Measurements from ENCODE around the gene AJAP1.

Gene AJAP1

GRCh38 chr1:4674676-4675075, 20.3 kb downstream of the AJAP1 start:
- no peak for TF ChIP-seq ZXDB (tag by site-specific recombination; IDR thresholded peaks at IDR 0.05)
- no peak for TF ChIP-seq ZNF274 (IDR thresholded peaks at IDR 0.05; ENCODE audit: low read length)
- TF ChIP-seq ZNF274 (tag by site-specific recombination; IDR thresholded peaks at IDR 0.05; ENCODE audit: borderline replicate concordance), result no peak
- no peak for TF ChIP-seq ZNF561 (tag by site-specific recombination; IDR thresholded peaks at IDR 0.05; ENCODE audit: borderline replicate concordance)
- no peak for TF ChIP-seq PRDM1 (tag by site-specific recombination; IDR thresholded peaks at IDR 0.05)
- TF ChIP-seq FEZF1 (tag by site-specific recombination; IDR thresholded peaks at IDR 0.05), result no peak
- TF ChIP-seq ZNF16 (tag by site-specific recombination; IDR thresholded peaks at IDR 0.05; ENCODE audit: low read depth), result no peak
- TF ChIP-seq, protein P1, sequence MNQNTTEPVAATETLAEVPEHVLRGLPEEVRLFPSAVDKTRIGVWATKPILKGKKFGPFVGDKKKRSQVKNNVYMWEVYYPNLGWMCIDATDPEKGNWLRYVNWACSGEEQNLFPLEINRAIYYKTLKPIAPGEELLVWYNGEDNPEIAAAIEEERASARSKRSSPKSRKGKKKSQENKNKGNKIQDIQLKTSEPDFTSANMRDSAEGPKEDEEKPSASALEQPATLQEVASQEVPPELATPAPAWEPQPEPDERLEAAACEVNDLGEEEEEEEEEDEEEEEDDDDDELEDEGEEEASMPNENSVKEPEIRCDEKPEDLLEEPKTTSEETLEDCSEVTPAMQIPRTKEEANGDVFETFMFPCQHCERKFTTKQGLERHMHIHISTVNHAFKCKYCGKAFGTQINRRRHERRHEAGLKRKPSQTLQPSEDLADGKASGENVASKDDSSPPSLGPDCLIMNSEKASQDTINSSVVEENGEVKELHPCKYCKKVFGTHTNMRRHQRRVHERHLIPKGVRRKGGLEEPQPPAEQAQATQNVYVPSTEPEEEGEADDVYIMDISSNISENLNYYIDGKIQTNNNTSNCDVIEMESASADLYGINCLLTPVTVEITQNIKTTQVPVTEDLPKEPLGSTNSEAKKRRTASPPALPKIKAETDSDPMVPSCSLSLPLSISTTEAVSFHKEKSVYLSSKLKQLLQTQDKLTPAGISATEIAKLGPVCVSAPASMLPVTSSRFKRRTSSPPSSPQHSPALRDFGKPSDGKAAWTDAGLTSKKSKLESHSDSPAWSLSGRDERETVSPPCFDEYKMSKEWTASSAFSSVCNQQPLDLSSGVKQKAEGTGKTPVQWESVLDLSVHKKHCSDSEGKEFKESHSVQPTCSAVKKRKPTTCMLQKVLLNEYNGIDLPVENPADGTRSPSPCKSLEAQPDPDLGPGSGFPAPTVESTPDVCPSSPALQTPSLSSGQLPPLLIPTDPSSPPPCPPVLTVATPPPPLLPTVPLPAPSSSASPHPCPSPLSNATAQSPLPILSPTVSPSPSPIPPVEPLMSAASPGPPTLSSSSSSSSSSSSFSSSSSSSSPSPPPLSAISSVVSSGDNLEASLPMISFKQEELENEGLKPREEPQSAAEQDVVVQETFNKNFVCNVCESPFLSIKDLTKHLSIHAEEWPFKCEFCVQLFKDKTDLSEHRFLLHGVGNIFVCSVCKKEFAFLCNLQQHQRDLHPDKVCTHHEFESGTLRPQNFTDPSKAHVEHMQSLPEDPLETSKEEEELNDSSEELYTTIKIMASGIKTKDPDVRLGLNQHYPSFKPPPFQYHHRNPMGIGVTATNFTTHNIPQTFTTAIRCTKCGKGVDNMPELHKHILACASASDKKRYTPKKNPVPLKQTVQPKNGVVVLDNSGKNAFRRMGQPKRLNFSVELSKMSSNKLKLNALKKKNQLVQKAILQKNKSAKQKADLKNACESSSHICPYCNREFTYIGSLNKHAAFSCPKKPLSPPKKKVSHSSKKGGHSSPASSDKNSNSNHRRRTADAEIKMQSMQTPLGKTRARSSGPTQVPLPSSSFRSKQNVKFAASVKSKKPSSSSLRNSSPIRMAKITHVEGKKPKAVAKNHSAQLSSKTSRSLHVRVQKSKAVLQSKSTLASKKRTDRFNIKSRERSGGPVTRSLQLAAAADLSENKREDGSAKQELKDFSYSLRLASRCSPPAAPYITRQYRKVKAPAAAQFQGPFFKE (tag by site-specific recombination; IDR thresholded peaks at IDR 0.05; ENCODE audit: borderline replicate concordance), result no peak
- TF ChIP-seq, protein P2, sequence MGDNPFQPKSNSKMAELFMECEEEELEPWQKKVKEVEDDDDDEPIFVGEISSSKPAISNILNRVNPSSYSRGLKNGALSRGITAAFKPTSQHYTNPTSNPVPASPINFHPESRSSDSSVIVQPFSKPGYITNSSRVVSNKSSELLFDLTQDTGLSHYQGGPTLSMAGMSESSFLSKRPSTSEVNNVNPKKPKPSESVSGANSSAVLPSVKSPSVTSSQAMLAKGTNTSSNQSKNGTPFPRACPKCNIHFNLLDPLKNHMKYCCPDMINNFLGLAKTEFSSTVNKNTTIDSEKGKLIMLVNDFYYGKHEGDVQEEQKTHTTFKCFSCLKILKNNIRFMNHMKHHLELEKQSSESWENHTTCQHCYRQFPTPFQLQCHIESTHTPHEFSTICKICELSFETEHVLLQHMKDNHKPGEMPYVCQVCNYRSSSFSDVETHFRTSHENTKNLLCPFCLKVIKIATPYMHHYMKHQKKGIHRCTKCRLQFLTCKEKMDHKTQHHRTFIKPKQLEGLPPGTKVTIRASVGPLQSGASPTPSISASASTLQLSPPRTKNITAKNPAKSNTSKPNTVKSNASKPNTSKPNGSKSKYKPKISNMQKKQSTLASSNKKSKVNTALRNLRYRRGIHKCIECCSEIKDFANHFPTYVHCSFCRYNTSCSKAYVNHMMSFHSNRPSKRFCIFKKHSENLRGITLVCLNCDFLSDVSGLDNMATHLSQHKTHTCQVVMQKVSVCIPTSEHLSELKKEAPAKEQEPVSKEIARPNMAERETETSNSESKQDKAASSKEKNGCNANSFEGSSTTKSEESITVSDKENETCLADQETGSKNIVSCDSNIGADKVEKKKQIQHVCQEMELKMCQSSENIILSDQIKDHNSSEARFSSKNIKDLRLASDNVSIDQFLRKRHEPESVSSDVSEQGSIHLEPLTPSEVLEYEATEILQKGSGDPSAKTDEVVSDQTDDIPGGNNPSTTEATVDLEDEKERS (tag by site-specific recombination; IDR thresholded peaks at IDR 0.05), result no peak
- TF ChIP-seq KLF8 (tag by site-specific recombination; IDR thresholded peaks at IDR 0.05), result no peak
- TF ChIP-seq ZNF133 (tag by site-specific recombination; IDR thresholded peaks at IDR 0.05), result no peak
- no peak for TF ChIP-seq ZNF248 (tag by site-specific recombination; IDR thresholded peaks at IDR 0.05)
- no peak for TF ChIP-seq ZNF155 (tag by site-specific recombination; IDR thresholded peaks at IDR 0.05)
- Histone ChIP-seq H3K36me3 (ENCODE audit: control insufficient read depth in 2 of 2, insufficient read depth in 1 of 2, low read length in 2 of 2) (no peaks in the 10 kb centered on the region), H3K4me3 (ENCODE audit: low read depth, low read length) (no peak overlapping the region), H3K27ac (ENCODE audit: extremely low read depth, low read depth, low read length) (no peak overlapping the region), H3K4me1 (ENCODE audit: control insufficient read depth, insufficient read depth, low read length) (no peaks in the 10 kb centered on the region), H3K9me3 (ENCODE audit: control insufficient read depth, insufficient read depth, low read depth, low read length) (no peaks in the 10 kb centered on the region)
- ChIA-PET CTCF (no interaction called here), POLR2A (no interaction called here)

GRCh38 chr1:4675454-4676186, 21.2 kb downstream of the AJAP1 start:
- no peaks in the 10 kb centered on the region for H3K4me1 ChIP-seq (ENCODE audit: control insufficient read depth, insufficient read depth, low read length)
- POLR2A ChIA-PET, result no interaction called here
- CTCF ChIA-PET, result no interaction called here
- H3K9me3 ChIP-seq (ENCODE audit: control insufficient read depth, insufficient read depth, low read depth, low read length), result no peaks in the 10 kb centered on the region
- H3K36me3 ChIP-seq (ENCODE audit: control insufficient read depth in 2 of 2, insufficient read depth in 1 of 2, low read length in 2 of 2), result no peaks in the 10 kb centered on the region
- H3K27ac ChIP-seq (ENCODE audit: extremely low read depth, low read depth, low read length), result no peak overlapping the region
- TF ChIP-seq, protein P3, sequence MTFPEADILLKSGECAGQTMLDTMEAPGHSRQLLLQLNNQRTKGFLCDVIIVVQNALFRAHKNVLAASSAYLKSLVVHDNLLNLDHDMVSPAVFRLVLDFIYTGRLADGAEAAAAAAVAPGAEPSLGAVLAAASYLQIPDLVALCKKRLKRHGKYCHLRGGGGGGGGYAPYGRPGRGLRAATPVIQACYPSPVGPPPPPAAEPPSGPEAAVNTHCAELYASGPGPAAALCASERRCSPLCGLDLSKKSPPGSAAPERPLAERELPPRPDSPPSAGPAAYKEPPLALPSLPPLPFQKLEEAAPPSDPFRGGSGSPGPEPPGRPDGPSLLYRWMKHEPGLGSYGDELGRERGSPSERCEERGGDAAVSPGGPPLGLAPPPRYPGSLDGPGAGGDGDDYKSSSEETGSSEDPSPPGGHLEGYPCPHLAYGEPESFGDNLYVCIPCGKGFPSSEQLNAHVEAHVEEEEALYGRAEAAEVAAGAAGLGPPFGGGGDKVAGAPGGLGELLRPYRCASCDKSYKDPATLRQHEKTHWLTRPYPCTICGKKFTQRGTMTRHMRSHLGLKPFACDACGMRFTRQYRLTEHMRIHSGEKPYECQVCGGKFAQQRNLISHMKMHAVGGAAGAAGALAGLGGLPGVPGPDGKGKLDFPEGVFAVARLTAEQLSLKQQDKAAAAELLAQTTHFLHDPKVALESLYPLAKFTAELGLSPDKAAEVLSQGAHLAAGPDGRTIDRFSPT (tag by site-specific recombination; IDR thresholded peaks at IDR 0.05), result no peak
- TF ChIP-seq ZNF548 (tag by site-specific recombination; IDR thresholded peaks at IDR 0.05) (no peak), ZNF529 (tag by site-specific recombination; IDR thresholded peaks at IDR 0.05; ENCODE audit: insufficient replicate concordance) (no peak), ZNF776 (tag by site-specific recombination; IDR thresholded peaks at IDR 0.05; ENCODE audit: borderline replicate concordance) (no peak), ZNF335 (tag by site-specific recombination; conservative IDR thresholded peaks at IDR 0.05) (no peak), SALL2 (tag by site-specific recombination; IDR thresholded peaks at IDR 0.05; ENCODE audit: borderline replicate concordance) (no peak), ZNF37A (tag by site-specific recombination; IDR thresholded peaks at IDR 0.05) (no peak), ZNF549 (tag by site-specific recombination; IDR thresholded peaks at IDR 0.05) (no peak)
- TF ChIP-seq, protein P4, sequence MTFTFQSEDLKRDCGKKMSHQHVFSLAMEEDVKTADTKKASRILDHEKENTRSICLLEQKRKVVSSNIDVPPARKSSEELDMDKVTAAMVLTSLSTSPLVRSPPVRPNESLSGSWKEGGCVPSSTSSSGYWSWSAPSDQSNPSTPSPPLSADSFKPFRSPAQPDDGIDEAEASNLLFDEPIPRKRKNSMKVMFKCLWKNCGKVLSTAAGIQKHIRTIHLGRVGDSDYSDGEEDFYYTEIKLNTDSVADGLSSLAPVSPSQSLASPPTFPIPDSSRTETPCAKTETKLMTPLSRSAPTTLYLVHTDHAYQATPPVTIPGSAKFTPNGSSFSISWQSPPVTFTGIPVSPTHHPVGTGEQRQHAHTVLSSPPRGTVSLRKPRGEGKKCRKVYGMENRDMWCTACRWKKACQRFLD (tag by site-specific recombination; IDR thresholded peaks at IDR 0.05), result no peak
- no peak overlapping the region for H3K4me3 ChIP-seq (ENCODE audit: low read depth, low read length)
